K562 (cell line): ENCODE measurements around the gene FAM234A. TPM values are rescaled to one million over a fixed set of nuclear protein-coding genes. Genes with fewer than 3 reads are reported as not detected.

Experiments used
- ATAC-seq: fragments of 200-7000 bp; cut with Tn5 transposase; 3 replicates; pipeline ENCODE4 v1.9.1; 2020; ENCODE audit warnings: moderate library complexity
- BruUV-seq: library from RNA; stranded (reverse); fragments of 400-500 nt; replicated peaks from 2 replicates; lab custom pipeline; 2021; lab: Mats Ljungman, UMichigan
- CTCF ChIA-PET: fragments of 300-600 bp; formaldehyde crosslinking; extraction: SDS; loops from one replicate; lab custom pipeline; 2021; ENCODE audit warnings: low intra/inter-chr PET ratio; lab: Yijun Ruan, JAX
- POLR2A ChIA-PET: fragments of 300-600, 350-650 bp; sonication (Branson Sonifier 250); formaldehyde crosslinking; extraction: SDS; loops from one replicate; lab custom pipeline; 2021; ENCODE audit warnings: antibody characterized with exemption, inconsistent platforms; lab: Yijun Ruan, JAX
- DNase-seq, 4 experiments: peaks; one replicate each; pipeline versions ENCODE4 v3.0.0 to v3.0.0-alpha.2; 2011 to 2018; ENCODE audit warnings: low spot score in 3 of 4, mixed read lengths in 3 of 4; ENCODE audit errors: extremely low read depth in 1 of 4
- FAIRE-seq: peaks from 2 replicates; lab custom pipeline; 2011; peaks lifted over from hg19 to GRCh38; lab: Jason Lieb, UNC
- H2AFZ ChIP-seq: 2 replicates; pipeline ENCODE4 v1.6.0; 2011; ENCODE audit warnings: low read depth, low read length, control low read depth, inconsistent platforms
- H3K27ac ChIP-seq: fragments of 200-600 bp; 3 replicates; pipeline ENCODE4 v1.8.0; 2011; ENCODE audit warnings: low read depth, mild to moderate bottlenecking, control low read depth, inconsistent platforms, low read length, moderate library complexity, mixed read lengths; ENCODE audit errors: extremely low read depth
- H3K27me3 ChIP-seq, 2 experiments: fragments of 300-600 bp in 1 of 2; 2 replicates in 1 of 2; 3 replicates in 1 of 2; pipeline versions ENCODE4 v1.6.0 to v1.8.0; 2011; ENCODE audit warnings: inconsistent platforms in 2 of 2, low read length in 2 of 2, mild to moderate bottlenecking in 1 of 2, mixed read lengths in 1 of 2, moderate library complexity in 1 of 2; ENCODE audit not compliant: control insufficient read depth in 2 of 2, insufficient read depth in 2 of 2
- H3K36me3 ChIP-seq: fragments of 300-600 bp; 3 replicates; pipeline ENCODE4 v1.8.0; 2011; ENCODE audit warnings: mild to moderate bottlenecking, low read length, inconsistent platforms; ENCODE audit not compliant: control insufficient read depth, insufficient read depth
- H3K4me1 ChIP-seq, 2 experiments: fragments of 200-600 bp in 1 of 2; replicated peaks in 1 of 2; 2 replicates in 1 of 2; 3 replicates in 1 of 2; pipeline versions ENCODE4 v1.5.1 to v1.8.0; 2011; ENCODE audit warnings: inconsistent platforms in 2 of 2, low read length in 2 of 2, mild to moderate bottlenecking in 1 of 2, mixed read lengths in 1 of 2, moderate library complexity in 1 of 2; ENCODE audit not compliant: control insufficient read depth in 2 of 2, insufficient read depth in 2 of 2
- H3K4me2 ChIP-seq: 2 replicates; pipeline ENCODE4 v1.6.1; 2011; ENCODE audit warnings: low read length, control low read depth, inconsistent platforms, mixed read lengths; ENCODE audit not compliant: insufficient read depth
- H3K4me3 ChIP-seq: fragments of 200-600 bp; sonication (generic), shearing (Covaris generic); 2 replicates; pipeline ENCODE4 v1.5.1; 2016; ENCODE audit warnings: control low read depth, inconsistent platforms
- H3K79me2 ChIP-seq: fragments of 200-600 bp; 3 replicates; pipeline ENCODE4 v1.8.0; 2011; ENCODE audit warnings: low read length, inconsistent platforms; ENCODE audit not compliant: control insufficient read depth, insufficient read depth
- H3K9ac ChIP-seq, 2 experiments: 2 replicates each; pipeline versions ENCODE4 v1.6.0 to v1.6.1; 2011; ENCODE audit warnings: low read depth in 2 of 2, low read length in 2 of 2, control low read depth in 1 of 2, inconsistent platforms in 1 of 2, mild to moderate bottlenecking in 1 of 2, mixed read lengths in 1 of 2; ENCODE audit not compliant: insufficient read depth in 1 of 2
- H3K9me1 ChIP-seq: one replicate; pipeline ENCODE4 v1.6.0; 2011; ENCODE audit warnings: inconsistent platforms, mild to moderate bottlenecking, low read length, moderate library complexity; ENCODE audit not compliant: control insufficient read depth, insufficient read depth
- H3K9me3 ChIP-seq: replicated peaks from 2 replicates; pipeline ENCODE4 v1.5.1; 2011; ENCODE audit warnings: low read depth, low read length, inconsistent platforms; ENCODE audit not compliant: control insufficient read depth, insufficient read depth
- H4K20me1 ChIP-seq: replicated peaks from 2 replicates; pipeline ENCODE4 v1.6.1; 2011; ENCODE audit warnings: low read length, inconsistent platforms, mixed read lengths; ENCODE audit not compliant: control insufficient read depth, insufficient read depth
- HIVEP1 ChIP-seq: fragments of 250-450 bp; sonication (Bioruptor Pico); IDR thresholded peaks from 2 replicates; pipeline ENCODE4 v1.4.0; 2020; ENCODE audit warnings: mild to moderate bottlenecking
- NFIX ChIP-seq: fragments of 250-450 bp; sonication (Bioruptor Pico); IDR thresholded peaks from 2 replicates; pipeline ENCODE4 v1.4.0; 2020; ENCODE audit warnings: low read depth, mild to moderate bottlenecking, moderate library complexity
- PHB2 ChIP-seq: fragments of 450-650 bp; IDR thresholded peaks from 2 replicates; pipeline ENCODE4 v1.6.1; 2017; ENCODE audit warnings: low read depth
- RFX7 ChIP-seq: fragments of 250-450 bp; sonication (Bioruptor Pico); IDR thresholded peaks from 2 replicates; pipeline ENCODE4 v1.5.1; 2021; ENCODE audit warnings: mild to moderate bottlenecking
- TAF15 ChIP-seq: fragments of 200-400 bp; formaldehyde crosslinking; IDR thresholded peaks from 2 replicates; pipeline ENCODE4 v1.6.1; 2017; ENCODE audit warnings: mild to moderate bottlenecking, low read depth, low read length, moderate library complexity
- TCF3 ChIP-seq: sonication (generic); formaldehyde crosslinking; IDR thresholded peaks from 2 replicates; pipeline ENCODE4 v1.4.0; 2020; ENCODE audit warnings: mild to moderate bottlenecking, missing genetic modification reagents
- ZNF668 ChIP-seq: fragments of 250-450 bp; sonication (Bioruptor Pico); IDR thresholded peaks from 2 replicates; pipeline ENCODE4 v1.8.0; 2022; ENCODE audit warnings: mild to moderate bottlenecking, inconsistent platforms
- WGBS: fragments of 100-300 bp; shearing (Covaris generic); methylation state at CpG from one replicate; pipeline ENCODE4 v1.1.6; 2016; ENCODE audit warnings: low coverage, mixed read lengths; ENCODE audit not compliant: insufficient coverage; ENCODE audit errors: missing lambda C conversion rate; 5-methylcytosine and 5-hydroxymethylcytosine counted together
- in situ Hi-C: fragments of 300-500 bp; cut with MboI; formaldehyde crosslinking; loops from 4 replicates; pipeline ENCODE4 v1.15.0; 2018; ENCODE audit warnings: inconsistent platforms, mixed read lengths
- intact Hi-C: fragments of 100-400 bp; cut with micrococcal nuclease; formaldehyde crosslinking; loops from 2 replicates; pipeline ENCODE4 v1.14.2; 2022
- polyA plus RNA-seq, 8 experiments: library from polyadenylated mRNA; depleted of rRNA in 4 of 8; stranded (reverse) in 5 of 8; unstranded in 3 of 8; fragments of >200 nt; fragmentation: Nextera tagmentation in 2 of 8; fragmentation: Illumina TruSeq in 1 of 8; extraction: Ambion mirVana in 2 of 8; extraction: Trizol in 1 of 8; gene quantifications; 2 replicates each; pipeline versions ENCODE4 v1.2.1 to v1.2.3, GENCODE V29; 2011 to 2014; ENCODE audit warnings: inconsistent platforms in 1 of 8, missing spikeins in 1 of 8
- total RNA-seq, 7 experiments: library from RNA; depleted of rRNA in 6 of 7; stranded (reverse); fragments of >200 nt in 6 of 7; fragmentation: Illumina TruSeq in 2 of 7; extraction: Trizol in 2 of 7; gene quantifications; 2 replicates each; pipeline versions ENCODE4 v1.2.1 to v1.2.3, GENCODE V29; 2011 to 2021; ENCODE audit warnings: low replicate concordance in 1 of 7

Gene FAM234A
- total and polyA plus RNA-seq, 9 of the 15 experiments (the other 6 are each of a cell fraction or from before 2014, with no cell fraction given): 1.0 to 47.9 (median 15.0) TPM

DNA sequence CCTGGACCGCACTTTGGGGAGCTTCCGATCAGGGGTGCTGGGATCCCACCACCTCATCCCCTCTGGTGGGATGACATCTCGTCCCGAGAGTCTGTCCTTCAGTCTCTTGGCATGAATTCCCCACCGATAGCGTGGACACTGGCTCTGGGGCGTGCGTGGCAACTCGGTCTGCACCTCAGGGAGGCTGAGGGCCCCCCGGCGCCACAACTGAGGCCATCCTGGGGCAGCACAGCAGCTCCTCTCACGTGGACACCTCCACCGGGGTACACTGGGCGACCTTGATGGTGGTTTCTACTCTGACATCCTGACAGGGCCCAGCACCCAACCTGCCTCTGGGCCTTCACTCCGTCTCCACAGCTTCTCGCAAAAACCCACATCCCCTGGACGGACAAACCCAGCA is 56.9 kb downstream of the FAM234A start:
- no TSS peak for BruUV-seq
- Histone ChIP-seq H3K27me3 (no peaks in the 10 kb centered on the region), H3K4me2 (no peak overlapping the region), H4K20me1 (no peaks in the 10 kb centered on the region), H3K4me1 (peaks cover 0 to 28% of the 10 kb centered on the region in 2 experiments; a peak in 2 of 5 replicates), H3K9me3 (no peaks in the 10 kb centered on the region), H3K4me3 (no peak overlapping the region), H3K27ac (no peak overlapping the region)
- 95% methylated on average over 17 of the region's 17 CpGs for WGBS
- ChIA-PET CTCF (no interaction called here), POLR2A (interaction anchor here (0.7 kb wide), 1 partner anchor 57 kb away, joined by 3 read pairs; no protein-coding TSS in a partner anchor)
- no peak for DNase-seq
- intact Hi-C loops: no loop called here
- TF ChIP-seq TAF15 (no peak), ZNF668 (CRISPR knock-in tag) (no peak), TCF3 (CRISPR knock-in tag) (no peak), PHB2 (no peak), RFX7 (CRISPR knock-in tag) (no peak), HIVEP1 (no peak), NFIX (CRISPR knock-in tag) (no peak)
- TF ChIP-seq, all 486 proteins: peak for 0
- Histone ChIP-seq H3K9ac (no peak overlapping the region; a peak in 1 of 4 replicates), H3K36me3 (peaks cover 83% of the 10 kb centered on the region; the same call in 1 of the 3 replicates), H3K79me2 (no peaks in the 10 kb centered on the region), H3K9me1 (no peaks in the 10 kb centered on the region), H2AFZ (no peak overlapping the region)
- FAIRE-seq: no peak
- in situ Hi-C loops: no loop called here
- no peak for ATAC-seq
